Smooth muscle cell (in vitro differentiated cells): ENCODE measurements around the gene ASXL2. TPM values are rescaled to one million over a fixed set of nuclear protein-coding genes. Genes with fewer than 3 reads are reported as not detected.

Experiments
- DNase-seq: peaks from one replicate; lab custom pipeline; 2025; ENCODE audit not compliant: unreplicated experiment; lab: John Stamatoyannopoulos, UW
- H2AFZ ChIP-seq: fragments of 200-600 bp; sonication (generic); 2 replicates; pipeline ENCODE4 v1.6.0; 2016; ENCODE audit warnings: antibody characterized with exemption, low read depth, mild to moderate bottlenecking
- H3F3A ChIP-seq: fragments of 200-600 bp; sonication (generic); 2 replicates; pipeline ENCODE4 v1.6.0; 2017; ENCODE audit warnings: antibody characterized with exemption, low read depth
- H3K27ac ChIP-seq: fragments of 200-600 bp; sonication (generic); 2 replicates; pipeline ENCODE4 v1.5.1; 2016; ENCODE audit warnings: low read depth, mild to moderate bottlenecking
- H3K27me3 ChIP-seq: fragments of 200-600 bp; sonication (generic); 2 replicates; pipeline ENCODE4 v1.6.1; 2016; ENCODE audit warnings: low read depth, mild to moderate bottlenecking
- H3K36me3 ChIP-seq: fragments of 200-600 bp; sonication (generic); 2 replicates; pipeline ENCODE4 v1.5.1; 2016; ENCODE audit warnings: low read depth
- H3K4me1 ChIP-seq: fragments of 200-600 bp; sonication (generic); 2 replicates; pipeline ENCODE4 v1.5.1; 2016; ENCODE audit warnings: low read depth
- H3K4me2 ChIP-seq: fragments of 200-600 bp; sonication (generic); 2 replicates; pipeline ENCODE4 v1.6.0; 2016; ENCODE audit warnings: mild to moderate bottlenecking
- H3K4me3 ChIP-seq: fragments of 200-600 bp; sonication (generic); 2 replicates; pipeline ENCODE4 v1.5.1; 2016; ENCODE audit warnings: mild to moderate bottlenecking
- H3K79me2 ChIP-seq: fragments of 200-600 bp; sonication (generic); 2 replicates; pipeline ENCODE4 v1.6.0; 2016; ENCODE audit warnings: low read depth, mild to moderate bottlenecking
- H3K9ac ChIP-seq: fragments of 200-600 bp; sonication (generic); 2 replicates; pipeline ENCODE4 v1.6.0; 2016; ENCODE audit warnings: low read depth
- H3K9me3 ChIP-seq: fragments of 200-600 bp; sonication (generic); replicated peaks from 2 replicates; pipeline ENCODE4 v1.5.1; 2016; ENCODE audit warnings: low read depth
- H4K20me1 ChIP-seq: fragments of 200-600 bp; sonication (generic); 2 replicates; pipeline ENCODE4 v1.6.0; 2016; ENCODE audit warnings: low read depth
- CTCF ChIP-seq: fragments of 200-600 bp; sonication (generic); IDR thresholded peaks from 2 replicates; pipeline ENCODE4 v1.5.1; 2017; ENCODE audit warnings: borderline replicate concordance, mild to moderate bottlenecking, antibody characterized with exemption; ENCODE audit not compliant: insufficient read depth, poor library complexity, severe bottlenecking
- WGBS: methylation state at CpG from one replicate; pipeline ENCODE4 v1.1.7; 2016; ENCODE audit warnings: low lambda C conversion rate; 5-methylcytosine and 5-hydroxymethylcytosine counted together
- polyA plus RNA-seq: library from polyadenylated mRNA; unstranded; fragments of >200 nt; fragmentation: Nextera tagmentation; extraction: Ambion mirVana; gene quantifications from 2 replicates; pipeline ENCODE4 v1.2.1, GENCODE V29; 2016
- total RNA-seq: library from RNA; depleted of rRNA; stranded (reverse); fragments of >200 nt; gene quantifications from 2 replicates; pipeline ENCODE4 v1.2.3, GENCODE V29; 2014

ASXL2 gene
- total and polyA plus RNA-seq, 2 experiments from 2014 or later: 4.1 to 13.2 TPM

GRCh38 chr2:25777077-25777476 lies 101.2 kb downstream of the ASXL2 start:
- no peak for DNase-seq
- no peak overlapping the region for H3K27ac ChIP-seq
- H3F3A ChIP-seq: no peaks in the 10 kb centered on the region
- no peaks in the 10 kb centered on the region for H3K79me2 ChIP-seq
- H4K20me1 ChIP-seq: no peaks in the 10 kb centered on the region
- H3K9ac ChIP-seq: no peak overlapping the region
- H3K36me3 ChIP-seq: no peaks in the 10 kb centered on the region
- H3K4me3 ChIP-seq: no peak overlapping the region
- no peak overlapping the region for H3K4me2 ChIP-seq
- H3K4me1 ChIP-seq: no peaks in the 10 kb centered on the region
- no peaks in the 10 kb centered on the region for H3K27me3 ChIP-seq
- H3K9me3 ChIP-seq: no peaks in the 10 kb centered on the region
- no peak for TF ChIP-seq CTCF
- no peak overlapping the region for H2AFZ ChIP-seq
- WGBS: 98% methylated on average over 5 of the region's 5 CpGs

GRCh38 chr2:25772078-25772477 lies 106.2 kb downstream of the ASXL2 start:
- DNase-seq: no peak
- Histone ChIP-seq H2AFZ (no peak overlapping the region), H3K4me3 (no peak overlapping the region), H3K9ac (no peak overlapping the region), H3K27me3 (no peaks in the 10 kb centered on the region), H3K9me3 (no peaks in the 10 kb centered on the region), H3K36me3 (peaks cover 7% of the 10 kb centered on the region), H3K4me1 (no peaks in the 10 kb centered on the region), H4K20me1 (no peaks in the 10 kb centered on the region), H3F3A (no peaks in the 10 kb centered on the region), H3K27ac (no peak overlapping the region), H3K79me2 (no peaks in the 10 kb centered on the region), H3K4me2 (no peak overlapping the region)
- 98% methylated on average over 4 of the region's 4 CpGs for WGBS
- TF ChIP-seq CTCF: no peak

GRCh38 chr2:25763575-25763974 lies 114.7 kb downstream of the ASXL2 start:
- H3K27ac ChIP-seq: no peak overlapping the region
- peaks cover 21% of the 10 kb centered on the region for H3K36me3 ChIP-seq
- no peaks in the 10 kb centered on the region for H3F3A ChIP-seq
- H3K9ac ChIP-seq: no peak overlapping the region
- no peaks in the 10 kb centered on the region for H3K79me2 ChIP-seq
- DNase-seq: no peak
- no peak for TF ChIP-seq CTCF
- H4K20me1 ChIP-seq: no peaks in the 10 kb centered on the region
- H3K27me3 ChIP-seq: no peaks in the 10 kb centered on the region
- H2AFZ ChIP-seq: no peak overlapping the region
- H3K4me2 ChIP-seq: no peak overlapping the region
- H3K4me3 ChIP-seq: no peak overlapping the region
- no peaks in the 10 kb centered on the region for H3K4me1 ChIP-seq
- no peaks in the 10 kb centered on the region for H3K9me3 ChIP-seq
- 91% methylated on average over 1 of the region's 1 CpG for WGBS

- H2AFZ ChIP-seq: no peak overlapping the region
- DNase-seq: no peak
- no peaks in the 10 kb centered on the region for H3K4me1 ChIP-seq
- 97% methylated on average over 1 of the region's 1 CpG for WGBS
- H3K4me2 ChIP-seq: no peak overlapping the region
- no peak overlapping the region for H3K27ac ChIP-seq
- H3F3A ChIP-seq: no peaks in the 10 kb centered on the region
- H3K79me2 ChIP-seq: no peaks in the 10 kb centered on the region
- no peak overlapping the region for H3K9ac ChIP-seq
- H3K4me3 ChIP-seq: no peak overlapping the region
- TF ChIP-seq CTCF: no peak
- no peaks in the 10 kb centered on the region for H3K27me3 ChIP-seq
- no peaks in the 10 kb centered on the region for H3K9me3 ChIP-seq
- peaks cover 18% of the 10 kb centered on the region for H3K36me3 ChIP-seq
- H4K20me1 ChIP-seq: no peaks in the 10 kb centered on the region
Measured at GRCh38 chr2:25760297-25760696, 118.0 kb downstream of the ASXL2 start.
